Gastrocnemius medialis (tissue), 4 donors: ENCODE results near the gene OSCP1.

Experiments
- POLR2A ChIP-seq, 2 donors: fragments of 450-650 bp; IDR thresholded peaks; one replicate each; pipeline ENCODE4 v1.6.1; 2017; ENCODE audit warnings: antibody characterized with exemption in 2 of 2, mild to moderate bottlenecking in 2 of 2, moderate library complexity in 2 of 2
- TF ChIP-seq, protein P1 (sequence below), 5 experiments: fragments of 450-650 bp in 3 of 5; fragments of 200-600 bp in 2 of 5; sonication (generic) in 2 of 5; IDR thresholded peaks in 4 of 5; conservative IDR thresholded peaks in 1 of 5; 1 replicate in 4 of 5; 2 replicates in 1 of 5; pipeline ENCODE4 v1.5.1; 2016 to 2019; ENCODE audit warnings: antibody characterized with exemption in 5 of 5, mild to moderate bottlenecking in 3 of 5, moderate library complexity in 3 of 5

DNA sequence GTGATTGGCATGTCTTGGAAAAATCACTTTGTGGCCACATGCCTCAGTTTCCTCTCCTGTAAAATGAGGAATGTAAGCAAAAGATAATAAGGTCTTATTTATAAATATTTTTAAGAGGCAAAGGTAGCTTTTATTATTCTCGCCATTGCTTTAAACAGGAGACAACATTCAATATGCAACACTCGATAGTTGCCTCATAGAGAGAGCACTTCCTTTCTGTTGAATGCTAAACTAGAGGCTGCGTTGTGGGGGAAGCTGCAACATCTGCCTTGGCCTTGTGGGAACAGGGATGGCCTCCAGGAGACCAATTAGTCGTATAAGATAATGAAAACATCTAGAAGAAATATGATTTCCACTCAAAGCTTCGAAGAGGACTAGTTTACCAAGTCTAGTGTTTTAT is 3.5 kb downstream of the OSCP1 start:
- TF ChIP-seq, protein P1, sequence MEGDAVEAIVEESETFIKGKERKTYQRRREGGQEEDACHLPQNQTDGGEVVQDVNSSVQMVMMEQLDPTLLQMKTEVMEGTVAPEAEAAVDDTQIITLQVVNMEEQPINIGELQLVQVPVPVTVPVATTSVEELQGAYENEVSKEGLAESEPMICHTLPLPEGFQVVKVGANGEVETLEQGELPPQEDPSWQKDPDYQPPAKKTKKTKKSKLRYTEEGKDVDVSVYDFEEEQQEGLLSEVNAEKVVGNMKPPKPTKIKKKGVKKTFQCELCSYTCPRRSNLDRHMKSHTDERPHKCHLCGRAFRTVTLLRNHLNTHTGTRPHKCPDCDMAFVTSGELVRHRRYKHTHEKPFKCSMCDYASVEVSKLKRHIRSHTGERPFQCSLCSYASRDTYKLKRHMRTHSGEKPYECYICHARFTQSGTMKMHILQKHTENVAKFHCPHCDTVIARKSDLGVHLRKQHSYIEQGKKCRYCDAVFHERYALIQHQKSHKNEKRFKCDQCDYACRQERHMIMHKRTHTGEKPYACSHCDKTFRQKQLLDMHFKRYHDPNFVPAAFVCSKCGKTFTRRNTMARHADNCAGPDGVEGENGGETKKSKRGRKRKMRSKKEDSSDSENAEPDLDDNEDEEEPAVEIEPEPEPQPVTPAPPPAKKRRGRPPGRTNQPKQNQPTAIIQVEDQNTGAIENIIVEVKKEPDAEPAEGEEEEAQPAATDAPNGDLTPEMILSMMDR (IDR thresholded peaks at IDR 0.05 in 4 of 5, conservative IDR thresholded peaks at IDR 0.05 in 1 of 5): no peak
- TF ChIP-seq POLR2A (IDR thresholded peaks at IDR 0.05): no peak
